Lower leg skin (tissue), 4 donors: ENCODE data around the gene CLDN2. TPM values are rescaled to one million over a fixed set of nuclear protein-coding genes. Genes with fewer than 3 reads are reported as not detected.

Experiments
- DNase-seq, 2 donors: peaks; one replicate each; pipeline ENCODE4 v3.0.0-alpha.2; 2019; ENCODE audit warnings: low spot score in 2 of 2
- H3K4me3 ChIP-seq: fragments of 200-600 bp; sonication (generic); 2 replicates; pipeline ENCODE4 v1.5.1; 2017; ENCODE audit warnings: mild to moderate bottlenecking, low read depth; ENCODE audit not compliant: poor library complexity, severe bottlenecking
- CTCF ChIP-seq, 3 donors: fragments of 450-650 bp; IDR thresholded peaks; one replicate each; pipeline ENCODE4 v1.5.1; 2016; ENCODE audit warnings: antibody characterized with exemption in 3 of 3, mild to moderate bottlenecking in 3 of 3, moderate library complexity in 2 of 3
- POLR2A ChIP-seq, 2 donors: fragments of 450-650 bp; IDR thresholded peaks; one replicate each; pipeline ENCODE4 v1.6.1; 2016 to 2017; ENCODE audit warnings: antibody characterized with exemption in 2 of 2, mild to moderate bottlenecking in 1 of 2, moderate library complexity in 1 of 2
- WGBS, 2 donors: methylation state at CpG; one replicate each; pipeline ENCODE4 v1.1.5; 2018; 5-methylcytosine and 5-hydroxymethylcytosine counted together
- intact Hi-C: fragments of 100-400 bp; cut with DNase I; formaldehyde crosslinking; loops from one replicate; pipeline ENCODE4 v1.15.0; 2023; ENCODE audit warnings: low total_unique reads
- total RNA-seq, 4 donors: library from RNA; depleted of rRNA; stranded (reverse); fragments of >200 nt; gene quantifications; one replicate each; pipeline ENCODE4 v1.1.0, GENCODE V29; 2016

Gene CLDN2
- total RNA-seq, 4 donors from 2014 or later, result not detected

DNA sequence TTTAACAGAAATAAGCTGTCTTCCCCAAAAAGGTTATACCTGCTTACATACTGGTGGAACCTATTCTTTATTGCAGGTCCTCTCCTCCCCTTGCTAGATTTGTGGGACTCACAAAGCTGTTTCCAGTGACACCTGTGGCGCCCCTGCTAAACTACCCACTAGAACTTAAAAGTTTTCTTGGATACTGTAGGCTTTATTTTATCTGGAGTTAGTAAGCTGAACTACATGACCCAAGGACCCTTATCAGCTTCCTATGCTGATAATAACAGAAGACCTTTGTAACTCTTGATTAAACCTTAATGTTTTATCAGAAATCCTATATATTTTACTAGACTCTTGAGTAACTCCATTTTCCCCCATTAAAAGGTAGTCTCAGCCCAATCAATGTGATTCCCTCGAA is 32.3 kb downstream of the CLDN2 start:
- DNase-seq, result no peak
- TF ChIP-seq CTCF (IDR thresholded peaks at IDR 0.05) (no peak), POLR2A (IDR thresholded peaks at IDR 0.05) (no peak)
- H3K4me3 ChIP-seq, result no peak overlapping the region
- intact Hi-C loops, result no loop called here
- 70 to 90% methylated on average over 2 of the region's 2 CpGs for WGBS, 2 donors

GRCh38 chrX:106952988-106953387 is 32.8 kb downstream of the CLDN2 start:
- no peak for DNase-seq
- intact Hi-C loops, result no loop called here
- 41 to 45% methylated on average over 1 of the region's 1 CpG for WGBS, 2 donors

DNA sequence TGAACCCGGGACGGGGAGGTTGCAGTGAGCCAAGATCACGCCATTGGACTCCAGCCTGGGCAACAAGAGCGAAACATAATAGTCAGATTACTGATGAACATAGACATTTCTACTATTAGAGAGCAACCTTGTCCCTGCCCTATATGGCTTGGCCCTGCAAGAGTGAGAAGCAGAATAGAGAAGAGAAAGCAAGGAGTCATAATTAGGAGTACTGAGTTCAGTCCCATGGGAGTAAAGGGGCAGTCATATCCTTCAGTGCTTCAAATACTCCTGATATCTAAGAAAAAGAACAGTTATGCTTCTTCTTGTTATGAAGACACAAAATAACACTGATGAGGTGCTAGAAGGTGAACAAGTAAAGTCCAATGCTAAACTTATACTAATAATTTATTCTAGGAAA is 33.8 kb downstream of the CLDN2 start:
- whole genome bisulfite sequencing, 2 donors, result 91 to 93% methylated on average over 4 of the region's 4 CpGs
- intact Hi-C loops, result no loop called here

More at GRCh38 chrX:106952988-106953387, 32.8 kb downstream of the CLDN2 start:
- H3K4me3 ChIP-seq, result no peak overlapping the region
- TF ChIP-seq POLR2A (IDR thresholded peaks at IDR 0.05) (no peak), CTCF (IDR thresholded peaks at IDR 0.05) (no peak)

GRCh38 chrX:106955004-106955772 is 35.0 kb downstream of the CLDN2 start:
- no peak for DNase-seq
- TF ChIP-seq CTCF (IDR thresholded peaks at IDR 0.05), result no peak
- no peak for TF ChIP-seq POLR2A (IDR thresholded peaks at IDR 0.05)
- WGBS, 2 donors, result 33 to 63% methylated on average over 1 of the region's 1 CpG
- H3K4me3 ChIP-seq, result no peak overlapping the region
- intact Hi-C loops, result no loop called here

More for the DNA sequence above, 33.8 kb downstream of the CLDN2 start:
- no peak for TF ChIP-seq CTCF (IDR thresholded peaks at IDR 0.05)
- no peak overlapping the region for H3K4me3 ChIP-seq
- no peak for DNase-seq

GRCh38 chrX:106957856-106958255 is 37.7 kb downstream of the CLDN2 start:
- 50 to 65% methylated on average over 1 of the region's 1 CpG for WGBS, 2 donors
- no peak overlapping the region for H3K4me3 ChIP-seq
- intact Hi-C loops, result no loop called here
- TF ChIP-seq POLR2A (IDR thresholded peaks at IDR 0.05) (no peak), CTCF (IDR thresholded peaks at IDR 0.05) (no peak)
- no peak for DNase-seq

DNA sequence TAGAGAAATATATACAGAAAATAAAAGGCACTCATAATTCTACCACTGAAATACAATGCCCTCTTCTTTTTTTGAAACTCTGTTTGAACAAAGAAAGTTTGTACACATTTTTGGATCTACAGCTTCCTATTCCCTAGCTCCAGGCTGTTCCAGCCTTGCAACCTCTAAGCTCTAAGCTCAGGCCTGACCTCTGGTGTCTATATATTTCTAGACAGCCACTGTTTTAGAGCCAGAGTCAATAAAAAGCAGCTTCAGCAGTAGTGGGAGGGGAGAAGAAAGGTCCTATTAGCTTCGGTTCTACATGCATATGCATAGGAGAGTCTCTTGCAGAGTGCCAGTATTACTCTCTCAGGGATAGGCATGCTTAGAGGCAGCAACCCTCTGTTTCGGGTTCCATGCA is 39.7 kb downstream of the CLDN2 start:
- no peak for DNase-seq
- intact Hi-C loops, result no loop called here
- WGBS, 2 donors, result 68 to 75% methylated on average over 2 of the region's 2 CpGs

More for the DNA sequence above, 39.7 kb downstream of the CLDN2 start:
- no peak overlapping the region for H3K4me3 ChIP-seq
- TF ChIP-seq POLR2A (IDR thresholded peaks at IDR 0.05), result no peak
- TF ChIP-seq CTCF (IDR thresholded peaks at IDR 0.05), result no peak
